LoVo (cell line): Measurements from ENCODE around the gene NEK7.
"Not testable (repeated sequence)": the region's sequence is repeated elsewhere in the genome, so short reads cannot be mapped to it uniquely, and the experiment has no call there.

Experiments
- DNase-seq: peaks from one replicate; pipeline ENCODE4 v3.0.0-alpha.2; 2016; ENCODE audit warnings: low spot score

Gene NEK7

DNA sequence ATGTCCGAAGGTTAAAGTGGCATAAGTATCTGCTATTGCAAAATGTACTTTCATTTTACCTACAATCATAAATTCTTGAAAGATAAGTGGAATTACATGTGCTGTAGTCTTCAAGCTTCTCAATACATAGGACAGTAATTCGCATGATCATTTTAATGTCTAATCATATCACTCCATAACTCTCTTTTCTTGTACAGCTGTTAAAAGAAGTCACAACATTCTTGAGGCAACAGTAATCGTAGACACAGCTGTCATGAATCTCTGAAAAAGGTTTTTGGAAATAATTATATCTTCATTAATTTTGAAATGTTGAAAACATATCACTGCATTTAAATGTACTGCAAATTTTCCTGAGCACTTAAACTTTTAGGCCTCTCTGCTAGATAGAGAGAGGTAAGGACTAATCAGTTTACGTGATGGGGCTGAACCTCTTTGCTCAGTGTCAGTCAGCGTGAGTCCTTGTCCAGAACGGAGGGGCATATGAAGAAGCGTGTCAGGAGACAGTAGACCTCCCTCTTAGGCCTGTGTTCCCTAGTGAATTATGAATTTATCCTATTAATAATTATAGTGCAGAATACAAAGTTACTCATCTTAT is 133.4 kb downstream of the NEK7 start:
- no peak for DNase-seq

DNA sequence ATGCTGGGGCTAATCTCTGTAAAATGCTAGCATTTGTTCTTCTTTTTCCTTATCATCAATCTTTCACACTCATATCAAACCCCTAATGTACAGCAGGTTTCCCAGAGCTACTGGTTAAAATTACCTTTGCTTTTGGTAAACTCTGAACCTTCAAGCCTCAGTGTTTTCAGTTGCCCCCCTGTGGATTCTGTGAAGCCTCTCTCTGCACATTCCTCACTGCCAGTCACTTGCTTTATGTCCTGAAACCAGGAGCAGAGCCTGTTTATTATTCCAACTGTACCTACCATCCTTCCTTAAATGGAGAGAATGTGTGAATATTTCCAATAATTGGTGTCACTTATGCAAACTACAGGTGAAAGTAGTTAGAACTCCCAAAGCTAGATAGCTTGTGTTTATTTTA is 134.2 kb downstream of the NEK7 start:
- no peak for DNase-seq

DNA sequence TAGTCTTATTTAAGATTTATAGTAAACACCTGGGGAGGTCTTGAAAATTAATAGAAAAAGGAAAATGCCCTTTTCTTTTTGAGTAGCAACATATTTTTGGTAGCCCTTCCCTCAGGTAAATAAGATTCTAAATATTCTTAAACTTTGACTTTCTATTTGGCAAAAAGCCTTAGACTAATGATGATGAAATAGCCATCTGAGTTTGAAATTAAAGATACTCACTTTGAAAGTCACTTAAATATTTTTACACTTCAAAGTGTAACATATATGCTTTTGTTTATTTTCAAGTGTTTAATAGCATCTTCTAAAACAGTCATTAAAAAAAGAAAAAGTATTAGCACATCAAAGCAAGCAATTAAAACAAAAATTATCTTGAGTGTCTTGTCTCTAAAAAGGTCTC is 135.1 kb downstream of the NEK7 start:
- DNase-seq = no peak

DNA sequence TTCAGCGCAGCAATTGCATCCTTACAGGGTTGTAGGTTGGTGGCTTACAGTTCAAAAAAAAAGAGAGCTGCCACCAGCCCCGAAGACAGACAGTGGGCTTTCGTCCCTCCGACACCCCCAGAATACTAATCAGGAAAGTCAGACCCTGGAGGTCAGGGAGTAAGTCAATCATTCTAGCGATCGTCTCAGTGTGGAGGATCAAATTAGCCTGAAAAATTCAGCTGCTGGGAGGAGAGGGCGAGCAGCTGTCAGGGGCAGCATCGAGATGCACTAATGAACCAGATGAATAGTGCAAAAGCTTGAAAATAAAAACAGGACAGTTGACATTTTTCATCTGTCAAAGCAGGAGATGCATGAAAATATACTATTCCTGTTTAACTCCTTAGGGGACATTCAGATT is 138.4 kb downstream of the NEK7 start:
- no peak for DNase-seq

DNA sequence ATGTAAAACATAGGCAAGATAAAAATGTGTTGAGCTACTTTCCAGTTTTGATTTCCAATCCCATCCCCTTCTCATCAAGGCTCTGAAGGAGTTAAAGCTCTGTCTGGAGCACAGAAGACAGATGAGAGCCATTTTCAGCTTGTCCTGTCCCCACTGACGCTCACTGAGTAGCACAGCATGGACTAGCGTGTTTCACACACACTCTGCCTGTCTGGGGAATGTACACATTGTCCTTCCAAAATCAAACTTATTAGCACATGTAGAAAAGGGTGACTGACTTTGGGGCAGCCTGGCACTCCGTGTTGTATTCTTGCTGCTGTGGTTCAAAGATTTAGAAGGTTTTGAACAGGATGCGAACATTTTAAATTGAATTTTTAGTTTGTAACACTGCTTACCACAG is 139.2 kb downstream of the NEK7 start:
- DNase-seq = no peak

DNA sequence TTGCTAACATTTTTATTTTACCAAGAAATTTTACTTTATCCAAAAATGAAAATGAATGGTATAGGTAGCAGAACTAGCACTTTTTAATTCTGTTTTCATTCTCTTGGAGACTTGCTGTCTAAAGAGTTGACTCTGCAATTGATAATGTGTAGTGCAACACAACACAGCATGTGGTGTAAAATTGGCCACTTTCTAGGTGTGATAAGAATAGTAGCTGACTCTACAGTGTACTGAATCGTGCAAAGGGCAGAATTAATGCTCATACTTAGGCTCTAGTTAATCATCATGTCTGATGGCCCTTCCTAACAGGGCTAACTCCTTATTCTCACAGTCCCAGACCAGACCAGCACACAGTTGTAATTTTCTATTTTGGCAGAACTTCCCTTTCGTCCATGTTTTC is 140.5 kb downstream of the NEK7 start:
- DNase-seq = no peak

DNA sequence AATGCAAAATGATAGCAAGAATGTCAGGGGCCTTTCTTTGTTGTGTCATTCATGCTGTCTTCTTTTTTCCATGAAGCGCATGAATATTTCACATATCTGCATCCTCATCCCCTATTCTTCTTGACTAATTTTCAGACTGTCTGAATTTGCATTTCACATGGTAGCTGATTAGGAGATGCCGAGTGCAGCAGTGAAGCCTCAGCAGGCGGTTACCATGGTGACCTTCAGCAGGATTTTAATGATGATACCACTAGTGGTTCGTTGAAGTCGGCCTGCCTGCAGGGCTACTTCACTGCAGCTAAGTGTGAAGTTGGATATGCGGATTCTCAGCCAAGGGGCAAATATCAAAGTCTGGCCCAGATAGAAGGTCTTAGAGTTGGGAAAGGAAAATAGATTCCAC is 141.8 kb downstream of the NEK7 start:
- no peak for DNase-seq

DNA sequence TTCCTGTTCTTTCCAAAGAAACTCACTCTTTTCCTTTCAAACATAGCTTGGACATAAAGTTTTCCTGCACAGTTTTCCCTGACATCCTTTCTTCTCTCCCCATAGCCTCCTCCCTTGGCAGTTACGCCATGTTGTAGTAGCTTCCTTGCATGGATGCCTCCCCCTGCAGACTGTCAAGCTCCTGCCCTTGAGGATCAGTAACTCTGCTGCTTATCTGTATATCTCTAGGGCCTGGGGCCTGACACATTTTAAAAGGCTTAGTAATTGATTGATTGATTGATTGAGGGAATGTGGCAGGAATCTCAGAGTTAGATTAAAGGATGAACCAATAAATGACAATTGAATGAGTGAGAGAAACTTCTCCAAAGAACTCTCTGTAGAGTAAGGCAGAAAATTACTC is 143.7 kb downstream of the NEK7 start:
- DNase-seq = no peak

DNA sequence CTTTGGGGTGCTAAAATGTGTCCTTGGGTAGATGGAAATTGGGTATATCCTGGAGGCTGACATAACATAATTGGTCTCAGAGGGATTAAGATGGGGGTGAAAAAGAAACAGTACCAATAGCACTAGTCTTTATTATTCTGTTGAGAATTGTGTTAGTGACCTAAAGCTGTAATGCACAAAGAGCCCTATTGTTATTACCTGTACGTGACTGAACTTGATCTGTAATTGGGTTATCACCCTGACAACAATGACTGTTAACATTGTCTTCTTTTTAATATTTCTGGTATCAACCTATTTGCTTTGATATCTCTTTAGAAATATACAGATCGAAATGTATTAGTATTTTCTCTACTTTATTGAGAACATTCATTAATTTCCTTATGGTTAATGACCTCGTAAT is 147.6 kb downstream of the NEK7 start:
- DNase-seq = no peak

DNA sequence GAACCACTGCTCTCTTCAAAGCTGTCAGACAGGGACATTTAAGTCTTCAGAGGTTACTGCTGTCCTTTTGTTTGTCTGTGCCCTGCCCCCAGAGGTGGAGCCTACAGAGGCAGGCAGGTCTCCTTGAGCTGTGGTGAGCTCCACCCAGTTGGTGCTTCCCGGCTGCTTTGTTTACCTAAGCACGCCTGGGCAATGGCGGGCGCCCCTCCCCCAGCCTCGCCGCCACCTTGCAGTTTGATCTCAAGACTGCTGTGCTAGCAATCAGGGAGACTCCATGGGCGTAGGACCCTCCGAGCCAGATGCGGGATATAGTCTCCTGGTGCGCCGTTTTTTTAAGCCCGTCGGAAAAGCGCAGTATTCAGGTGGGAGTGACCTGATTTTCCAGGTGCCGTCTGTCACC is 158.0 kb downstream of the NEK7 start:
- not testable (repeated sequence) for DNase-seq

DNA sequence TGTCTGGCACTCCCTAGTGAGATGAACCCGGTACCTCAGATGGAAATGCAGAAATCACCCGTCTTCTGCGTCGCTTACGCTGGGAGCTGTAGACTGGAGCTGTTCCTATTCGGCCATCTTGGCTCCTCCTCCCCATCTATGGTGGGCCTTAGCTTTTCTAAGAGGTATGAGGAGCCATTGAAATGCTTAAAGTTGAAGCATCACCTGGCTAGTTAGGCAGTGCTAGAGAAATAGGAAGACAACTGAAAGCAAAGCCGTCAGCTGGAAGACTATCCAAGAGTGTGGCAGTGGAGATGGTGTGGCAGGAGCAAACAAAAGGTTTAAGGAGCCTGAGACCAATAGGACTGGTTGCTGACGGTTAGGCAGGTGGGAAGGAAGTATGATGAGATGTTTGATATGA is 158.5 kb downstream of the NEK7 start:
- DNase-seq = not testable (repeated sequence)

DNA sequence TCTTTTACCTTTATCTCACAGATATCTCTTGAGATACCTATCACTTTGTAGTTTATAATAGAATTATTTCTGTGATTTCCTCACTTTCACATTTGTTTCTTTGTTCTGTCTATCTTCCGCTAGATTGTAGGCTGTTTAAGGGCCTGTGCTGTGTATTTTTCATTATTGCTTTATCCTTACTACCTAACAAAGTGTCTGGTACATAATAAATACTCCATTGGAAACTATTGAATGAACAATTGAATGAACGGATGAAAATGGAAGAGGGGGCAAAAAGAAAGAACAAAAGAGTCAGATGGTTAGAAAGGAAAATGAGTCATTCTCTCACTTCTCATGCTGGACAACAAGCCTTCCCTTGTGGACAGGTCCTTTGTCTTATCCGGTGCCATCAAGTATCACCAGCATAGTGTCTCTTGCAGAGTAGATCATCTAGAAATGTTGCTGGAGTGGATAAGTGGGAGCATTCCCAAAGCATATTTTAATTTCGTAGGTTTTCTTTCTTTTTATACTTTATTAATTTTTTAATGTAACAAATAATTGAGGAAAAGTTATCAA is 159.8 kb downstream of the NEK7 start:
- no peak for DNase-seq

DNA sequence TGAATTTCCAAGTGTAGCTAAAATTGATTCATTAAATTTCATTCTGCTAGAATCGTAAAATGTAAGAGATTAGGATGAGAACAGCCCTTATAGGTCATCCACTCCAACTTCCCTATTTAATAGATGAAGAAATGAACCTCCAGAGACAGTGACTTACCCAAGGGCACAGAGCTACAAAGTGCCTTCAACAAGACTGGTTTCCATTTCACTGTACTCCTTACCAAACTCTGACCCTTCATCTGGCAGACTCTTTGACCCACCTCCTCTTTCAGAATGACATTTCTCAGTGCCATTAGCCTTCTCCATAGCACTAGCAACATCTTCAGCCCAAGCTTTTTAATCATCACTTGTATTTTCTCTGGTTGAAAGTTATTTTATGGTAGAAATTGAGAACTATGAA is 161.3 kb downstream of the NEK7 start:
- DNase-seq = no peak

DNA sequence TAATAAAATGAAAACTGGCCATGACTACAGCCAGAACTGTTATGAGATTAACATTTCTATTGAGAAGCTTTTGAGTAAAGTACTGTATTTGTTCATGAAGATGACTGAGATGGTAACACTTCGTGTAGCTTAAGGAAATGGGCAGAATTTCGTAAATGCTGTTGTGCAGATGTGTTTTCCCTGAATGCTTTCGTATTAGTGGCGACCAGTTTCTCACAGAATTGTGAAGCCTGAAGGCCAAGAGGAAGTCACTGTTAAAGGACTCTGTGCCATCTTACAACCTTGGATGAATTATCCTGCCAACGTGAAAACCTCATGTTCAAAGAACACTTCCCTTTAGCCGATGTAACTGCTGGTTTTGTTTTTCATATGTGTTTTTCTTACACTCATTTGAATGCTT is 164.0 kb downstream of the NEK7 start:
- DNase-seq = no peak

DNA sequence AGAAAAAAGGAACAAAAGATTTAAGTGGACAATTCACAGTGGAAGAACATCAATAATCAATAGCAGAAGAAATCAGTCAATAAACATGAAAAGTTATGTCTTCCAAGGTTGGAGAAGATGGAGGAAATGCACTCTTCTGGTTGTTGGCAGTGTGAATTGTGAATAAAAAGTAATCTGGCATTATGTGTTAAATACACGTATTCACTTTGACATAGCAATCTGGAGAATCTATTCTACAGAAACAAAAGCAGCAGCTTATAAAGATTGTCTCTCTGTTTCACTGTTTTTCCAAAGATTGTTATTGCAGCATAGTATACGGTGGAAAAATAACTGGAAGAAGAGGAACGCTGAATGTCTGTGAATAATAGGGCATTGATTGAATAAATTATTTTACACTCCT is 169.4 kb downstream of the NEK7 start:
- no peak for DNase-seq

DNA sequence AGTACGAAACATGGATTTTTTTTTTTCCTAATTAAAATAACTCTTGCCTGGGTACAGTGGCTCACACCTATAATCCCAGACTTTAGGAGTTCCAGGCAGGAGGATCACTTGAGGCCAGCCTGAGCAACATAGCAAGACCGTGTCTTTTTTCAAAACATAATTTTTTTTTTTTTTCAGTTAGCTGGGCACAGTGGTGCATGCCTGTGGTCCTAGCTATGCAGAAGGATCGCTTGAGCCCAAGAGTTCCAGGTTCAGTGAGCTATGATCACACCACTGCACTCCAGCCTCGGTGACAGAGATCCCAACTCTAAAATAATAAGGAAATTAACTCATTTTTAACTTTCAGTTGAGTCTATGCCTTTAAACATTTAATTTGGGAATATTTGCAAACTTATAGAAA is 170.1 kb downstream of the NEK7 start:
- DNase-seq = no peak

DNA sequence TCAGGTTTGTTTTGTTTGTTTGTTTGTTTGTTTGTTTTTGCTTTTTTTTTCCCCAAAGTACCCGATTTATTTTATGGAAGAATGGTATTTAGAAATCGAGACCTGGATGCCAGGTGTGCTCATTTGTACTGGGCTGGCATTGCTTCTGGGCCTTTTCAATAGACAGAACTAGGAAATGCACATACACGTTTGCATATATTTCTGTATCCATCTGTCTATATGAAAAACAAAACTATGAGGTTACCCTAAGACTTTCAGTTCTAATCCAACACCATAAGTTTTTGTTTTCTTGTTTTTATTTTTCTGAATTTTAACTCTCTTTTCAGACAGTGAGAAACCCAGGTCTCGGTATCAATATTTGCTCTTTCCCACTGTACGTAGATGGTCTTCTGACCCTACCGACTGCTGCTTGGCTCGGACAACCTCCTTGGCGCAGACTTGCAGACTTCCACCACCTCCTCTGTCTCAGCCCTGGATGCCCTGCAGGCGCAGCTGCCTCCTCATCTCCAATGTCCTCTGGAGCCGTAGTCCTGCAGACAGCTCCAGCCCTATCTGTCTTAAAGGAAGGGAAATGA is 171.7 kb downstream of the NEK7 start:
- DNase-seq = no peak

DNA sequence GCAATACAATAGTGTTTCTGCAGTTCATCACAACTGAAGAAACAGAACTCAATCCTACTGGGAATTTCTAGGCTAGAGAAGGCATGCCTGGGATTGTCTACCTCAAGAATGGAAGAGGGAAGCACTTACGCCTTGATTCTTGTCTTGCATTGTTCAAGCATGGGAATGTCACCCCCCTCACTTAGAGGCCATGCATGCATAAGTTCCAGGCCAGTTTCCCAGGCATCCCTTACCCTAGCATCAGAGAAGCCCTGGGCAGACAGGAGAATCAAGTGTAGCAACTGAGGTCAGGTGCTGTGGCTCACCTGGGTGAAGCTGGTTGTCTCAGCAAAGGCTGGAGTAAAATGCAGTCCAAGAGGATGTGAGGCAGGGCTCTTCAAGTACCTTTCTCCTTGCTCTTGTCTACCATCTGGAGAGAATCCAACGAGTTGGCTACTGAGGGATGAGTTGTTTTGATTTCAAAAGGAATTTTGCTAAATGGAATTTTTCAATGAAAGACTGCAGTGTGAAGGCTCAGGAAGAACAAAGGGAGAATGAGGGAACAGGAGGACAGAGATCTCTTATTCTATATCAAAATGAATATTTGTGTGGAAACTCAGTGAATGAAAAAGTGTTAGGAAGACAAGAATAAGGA is 174.3 kb downstream of the NEK7 start:
- DNase-seq = no peak

DNA sequence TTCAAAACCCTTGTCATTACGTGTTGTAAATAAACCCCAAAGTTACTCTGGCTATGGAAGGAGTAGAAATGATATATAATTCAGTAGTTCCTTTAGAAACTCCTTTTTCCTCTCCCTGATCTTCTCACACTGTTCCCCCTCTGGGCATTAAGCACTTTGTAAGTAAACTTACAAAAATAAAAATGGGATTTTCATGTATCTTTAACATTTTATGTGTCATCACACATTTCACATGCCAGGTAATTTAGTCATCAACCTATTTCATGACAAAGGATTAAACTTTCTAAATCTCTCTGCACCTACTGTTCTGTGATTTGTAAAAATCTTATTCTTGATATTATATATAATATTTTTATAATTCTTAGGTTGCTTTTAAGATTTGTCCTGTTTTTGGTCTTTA is 176.9 kb downstream of the NEK7 start:
- no peak for DNase-seq

DNA sequence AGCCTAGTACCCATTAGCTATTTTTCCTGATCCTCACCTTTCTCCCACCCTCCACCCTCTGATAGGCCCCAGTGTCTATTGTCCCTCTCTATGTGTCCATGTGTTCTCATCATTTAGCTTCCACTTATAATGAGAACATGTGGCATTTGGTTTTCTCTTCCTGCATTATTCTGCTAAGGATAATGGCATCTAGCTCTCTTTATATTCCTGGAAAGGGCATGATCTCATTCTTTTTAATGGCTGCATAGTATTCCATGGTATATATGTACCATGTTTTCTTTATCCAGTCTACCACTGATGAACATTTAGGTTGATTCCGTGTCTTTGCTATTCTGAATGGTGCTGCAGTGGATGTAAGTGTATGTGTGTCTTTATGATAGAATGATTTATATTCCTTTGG is 178.9 kb downstream of the NEK7 start:
- DNase-seq = no peak

DNA sequence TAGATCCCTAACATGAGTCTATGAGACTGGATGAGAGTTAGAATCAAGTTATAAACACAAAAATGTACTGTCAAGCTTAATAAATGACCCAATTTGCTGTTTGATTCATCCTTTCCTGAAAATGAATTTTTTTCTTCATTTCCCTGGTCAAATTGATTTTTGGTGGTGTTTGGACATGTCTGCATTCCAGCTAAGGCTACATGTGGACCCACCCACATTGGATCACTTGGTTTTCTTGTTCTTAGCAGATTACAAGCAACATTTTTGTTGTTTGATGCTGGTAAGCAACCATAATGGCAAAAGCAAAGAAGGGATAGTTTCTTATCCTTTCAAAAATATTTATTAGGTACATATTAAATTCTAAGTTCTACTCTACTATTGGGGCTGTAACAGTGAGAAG is 181.1 kb downstream of the NEK7 start:
- no peak for DNase-seq

DNA sequence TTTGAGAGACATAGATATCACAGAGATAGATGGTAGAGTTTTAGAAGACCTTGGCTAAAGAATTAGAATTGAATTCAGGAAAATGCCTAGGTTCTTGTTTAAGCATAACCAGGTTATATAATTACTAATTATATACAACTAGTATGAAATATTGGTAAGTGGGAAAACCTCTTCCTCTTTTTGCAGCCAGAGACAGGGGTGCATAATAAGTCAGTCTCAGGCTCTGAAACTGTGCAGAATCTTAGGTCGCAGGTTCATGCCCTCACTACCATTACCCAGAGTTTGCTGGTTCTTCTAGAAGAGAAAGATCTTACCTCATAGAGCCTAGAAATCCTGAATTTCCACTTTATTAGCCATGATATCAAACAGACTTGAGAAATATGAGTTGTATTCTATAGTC is 183.3 kb downstream of the NEK7 start:
- DNase-seq = no peak

DNA sequence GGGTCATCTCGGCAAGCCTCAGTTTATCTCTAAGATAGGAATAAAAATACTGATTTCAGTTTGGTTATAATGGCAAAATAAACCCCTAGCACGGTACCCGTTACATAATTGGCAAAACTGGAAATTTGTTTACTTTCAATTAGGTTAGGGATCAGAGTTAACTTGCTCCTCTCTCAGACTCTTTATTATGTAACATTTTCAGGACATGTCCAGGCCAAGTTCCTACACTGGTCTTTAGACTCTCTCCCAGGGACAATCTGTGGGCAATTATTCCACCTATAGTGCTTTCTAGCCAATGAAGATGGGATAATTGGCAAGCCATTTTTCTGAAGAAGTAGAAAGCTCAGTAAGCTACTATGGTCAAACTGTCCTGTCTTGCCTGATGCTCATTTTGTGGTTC is 189.4 kb downstream of the NEK7 start:
- no peak for DNase-seq

DNA sequence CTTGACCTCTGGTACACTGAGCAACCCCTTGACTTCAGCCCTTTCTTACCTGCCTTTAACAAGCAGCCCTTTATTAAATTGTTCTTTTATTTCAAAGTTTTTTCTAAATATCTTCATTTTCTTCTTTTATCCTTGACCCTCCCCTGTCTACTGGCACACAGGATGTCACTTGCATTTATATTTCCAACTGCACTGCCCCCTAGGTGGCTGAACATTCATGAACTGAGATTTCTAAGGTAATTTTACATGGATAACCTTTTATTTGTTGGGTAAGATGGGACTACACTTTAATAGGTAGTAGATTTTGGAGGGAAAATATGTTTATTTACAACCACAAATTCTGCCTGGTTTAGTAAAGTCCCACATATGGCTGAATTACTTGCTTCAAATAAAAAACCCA is 193.7 kb downstream of the NEK7 start:
- no peak for DNase-seq
